CD4-positive, alpha-beta memory T cell (primary cell): ENCODE results near the gene POLR2E. TPM values are rescaled to one million over a fixed set of nuclear protein-coding genes. Genes with fewer than 3 reads are reported as not detected.
A peak's percentile ranks its signal among the peaks of the same experiment; 100 is the strongest.

Experiments
- CTCF ChIA-PET: fragments of 350-600 bp; sonication (Branson Sonifier 250); formaldehyde crosslinking; loops from one replicate; lab custom pipeline; 2021; ENCODE audit warnings: inconsistent platforms; ENCODE audit not compliant: partially characterized antibody; lab: Charles Lee
- POLR2A ChIA-PET: fragments of 350-600 bp; sonication (Branson Sonifier 250); formaldehyde crosslinking; loops from one replicate; lab custom pipeline; 2021; ENCODE audit not compliant: partially characterized antibody; lab: Charles Lee
- DNase-seq, 5 donors: peaks; one replicate each; pipeline versions ENCODE4 v3.0.0 to v3.0.0-alpha.2; 2020 to 2022; ENCODE audit warnings: mixed read lengths in 1 of 5
- H3K27ac ChIP-seq: one replicate; pipeline ENCODE4 v1.7.0; 2013; ENCODE audit warnings: low read depth, low read length
- H3K27me3 ChIP-seq: 2 replicates; pipeline ENCODE4 v1.7.0; 2013; ENCODE audit warnings: mild to moderate bottlenecking, low read length, moderate library complexity; ENCODE audit not compliant: insufficient read depth
- H3K36me3 ChIP-seq: 2 replicates; pipeline ENCODE4 v1.7.0; 2013; ENCODE audit warnings: mild to moderate bottlenecking, low read length, moderate library complexity; ENCODE audit not compliant: insufficient read depth
- H3K4me1 ChIP-seq: 2 replicates; pipeline ENCODE4 v1.7.0; 2013; ENCODE audit warnings: mild to moderate bottlenecking, low read length, moderate library complexity; ENCODE audit not compliant: insufficient read depth
- H3K4me3 ChIP-seq, 2 donors: one replicate each; pipeline ENCODE4 v1.7.0; 2013; ENCODE audit warnings: low read length in 2 of 2, mild to moderate bottlenecking in 1 of 2
- H3K9me3 ChIP-seq, 2 donors: one replicate each; pipeline ENCODE4 v1.7.0; 2013; ENCODE audit warnings: low read length in 2 of 2, control low read depth in 1 of 2; ENCODE audit not compliant: control insufficient read depth in 1 of 2
- H3K27ac Mint-ChIP-seq, 7 donors: one replicate each; pipeline ENCODE4 v1.8.0; 2020 to 2021; ENCODE audit warnings: mixed read lengths in 7 of 7, mild to moderate bottlenecking in 6 of 7, inconsistent platforms in 3 of 7, moderate library complexity in 3 of 7
- H3K27me3 Mint-ChIP-seq, 2 donors: one replicate each; pipeline ENCODE4 v1.8.0; 2020 to 2021; ENCODE audit warnings: mixed read lengths in 2 of 2
- H3K36me3 Mint-ChIP-seq, 2 donors: one replicate each; pipeline ENCODE4 v1.8.0; 2020 to 2021; ENCODE audit warnings: mixed read lengths in 2 of 2, inconsistent platforms in 1 of 2, mild to moderate bottlenecking in 1 of 2
- H3K4me1 Mint-ChIP-seq, 4 donors: one replicate each; pipeline ENCODE4 v1.8.0; 2020 to 2021; ENCODE audit warnings: mixed read lengths in 4 of 4, mild to moderate bottlenecking in 1 of 4
- H3K4me3 Mint-ChIP-seq, 8 donors: one replicate each; pipeline ENCODE4 v1.8.0; 2020 to 2021; ENCODE audit warnings: mixed read lengths in 8 of 8, mild to moderate bottlenecking in 7 of 8, moderate library complexity in 6 of 8, inconsistent platforms in 3 of 8
- H3K9me3 Mint-ChIP-seq, 8 donors: one replicate each; pipeline ENCODE4 v1.8.0; 2020 to 2021; ENCODE audit warnings: mixed read lengths in 8 of 8, mild to moderate bottlenecking in 5 of 8, inconsistent platforms in 3 of 8, moderate library complexity in 1 of 8
- intact Hi-C: fragments of 100-400 bp; cut with micrococcal nuclease; formaldehyde crosslinking; loops from one replicate; pipeline ENCODE4 v1.15.1; 2023
- polyA plus RNA-seq, 2 donors: library from polyadenylated mRNA; unstranded; fragments of 300-500 nt; fragmentation: Illumina TruSeq; gene quantifications; one replicate each; pipeline ENCODE4 v1.2.3, GENCODE V29; 2021
- total RNA-seq, 2 experiments: library from RNA; stranded (reverse); gene quantifications; one replicate each; pipeline ENCODE4 v1.2.3, GENCODE V29; 2021

POLR2E gene
- total and polyA plus RNA-seq, 4 experiments from 2014 or later = 76.0 to 197 (median 124) TPM

DNA sequence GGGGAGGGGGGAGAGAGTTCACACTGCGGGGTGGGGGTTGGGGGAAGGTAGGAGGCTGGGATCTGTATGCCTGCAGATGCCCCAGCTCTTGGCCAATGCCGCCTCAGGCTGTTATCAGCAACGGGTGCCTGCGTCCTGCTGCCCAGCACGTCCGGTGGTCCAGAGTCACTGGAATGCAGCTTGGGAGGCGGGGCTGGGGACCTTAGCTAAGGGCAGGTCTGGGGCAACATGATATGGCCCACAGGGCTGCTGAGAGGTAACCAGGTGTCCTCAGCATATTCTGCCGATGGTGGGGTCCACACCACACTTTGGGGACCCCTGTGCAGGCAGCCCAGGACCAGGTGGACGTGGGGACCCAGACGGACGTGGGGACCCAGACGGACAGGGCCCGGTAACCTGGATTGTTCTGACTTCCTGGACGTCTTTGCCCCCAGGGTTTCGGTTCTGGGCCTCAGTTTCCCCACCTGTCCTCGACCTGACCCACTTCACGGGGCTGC, 28.9 kb downstream of the POLR2E start:
- no peaks in the 10 kb centered on the region for H3K9me3 ChIP-seq
- Mint-ChIP-seq H3K27ac (peak overlapping the region; percentile 17 to 96 (median 85)), H3K4me1 (peaks cover 21 to 59% (median 38%) of the 10 kb centered on the region in 4 donors), H3K4me3 (peak overlapping the region in 7 of 8 donors; percentile 71 to 96 (median 83)), H3K9me3 (peaks cover 0 to 5% (median 0%) of the 10 kb centered on the region in 8 donors), H3K36me3 (peaks cover 13% of the 10 kb centered on the region in 2 donors), H3K27me3 (no peaks in the 10 kb centered on the region)
- H3K27me3 ChIP-seq = no peaks in the 10 kb centered on the region
- intact Hi-C loops = loop anchor here (2.0 kb wide), 2 partner anchors 29 to 45 kb away; partner anchors contain the start of genes POLR2E, RNU6-2 and TMEM259
- peaks cover 54% of the 10 kb centered on the region for H3K4me1 ChIP-seq
- DNase-seq = no peak
- ChIA-PET POLR2A (interaction anchor here (0.8 to 57.1 kb wide), 16 partner anchors 3 to 209 kb away, joined by 3 to 3893 read pairs (median 10); partner anchors contain the start of genes ABCA7, ARHGAP45, CIRBP and CNN2), CTCF (interaction anchor here (1.0 to 5.7 kb wide), 13 partner anchors 8 to 127 kb away, joined by 3 to 219 read pairs (median 6); partner anchors contain the start of gene CNN2)
- H3K4me3 ChIP-seq = peak overlapping the region in 1 of 2 donors; percentile 85
- H3K36me3 ChIP-seq = peaks cover 5% of the 10 kb centered on the region
- peak overlapping the region; percentile 98 for H3K27ac ChIP-seq

DNA sequence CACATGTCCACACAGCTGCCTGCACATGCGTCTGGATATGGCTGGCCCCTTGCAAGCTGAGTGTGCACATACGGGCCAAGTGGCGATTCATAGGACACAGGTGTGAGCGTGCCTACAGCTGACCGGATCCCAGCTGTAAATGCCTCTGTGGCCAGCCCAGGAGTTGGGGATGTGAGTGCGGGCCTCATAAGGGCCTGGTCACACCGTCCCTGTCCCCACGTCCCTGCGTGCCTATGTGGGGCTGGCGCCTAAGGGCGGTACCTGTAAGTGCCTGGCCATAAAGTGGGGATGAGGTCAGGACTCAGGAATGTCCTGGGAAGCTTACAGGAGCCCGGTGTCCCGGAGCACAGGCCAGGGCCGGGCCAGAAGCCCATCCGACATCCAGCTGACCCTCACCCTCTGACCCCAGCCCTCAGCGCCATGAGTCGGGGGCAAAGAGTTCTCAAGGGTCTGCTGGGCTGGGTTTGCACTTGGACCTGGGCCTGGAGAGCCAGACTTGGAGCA, 29.5 kb downstream of the POLR2E start:
- intact Hi-C loops = loop anchor here (1.0 to 2.0 kb wide), 4 partner anchors 23 to 45 kb away; partner anchors contain the start of genes POLR2E, RNU6-2 and TMEM259
- Histone ChIP-seq H3K4me3 (no peak overlapping the region), H3K36me3 (peaks cover 2% of the 10 kb centered on the region), H3K4me1 (peaks cover 50% of the 10 kb centered on the region), H3K27ac (peak overlapping the region; percentile 98), H3K9me3 (no peaks in the 10 kb centered on the region), H3K27me3 (no peaks in the 10 kb centered on the region)
- DNase-seq = no peak
- H3K27me3 Mint-ChIP-seq = no peaks in the 10 kb centered on the region
- peak overlapping the region in 6 of 8 donors; percentile 51 to 96 (median 70) for H3K4me3 Mint-ChIP-seq
- H3K4me1 Mint-ChIP-seq = peaks cover 21 to 59% (median 38%) of the 10 kb centered on the region in 4 donors
- peaks cover 0 to 5% (median 0%) of the 10 kb centered on the region in 8 donors for H3K9me3 Mint-ChIP-seq
- H3K27ac Mint-ChIP-seq = peak overlapping the region; percentile 37 to 95 (median 84)
- peaks cover 13% of the 10 kb centered on the region in 2 donors for H3K36me3 Mint-ChIP-seq
- POLR2A ChIA-PET = interaction anchor here (1.2 to 57.1 kb wide), 6 partner anchors 2 to 203 kb away, joined by 7 to 3893 read pairs (median 532); partner anchors contain the start of genes ABCA7, ARHGAP45, CIRBP and CNN2
- CTCF ChIA-PET = interaction anchor here (1.2 to 5.7 kb wide), 14 partner anchors 8 to 44 kb away, joined by 3 to 219 read pairs (median 4); partner anchors contain the start of genes CNN2 and RNU6-2

- Histone ChIP-seq H3K27ac (no peak overlapping the region), H3K9me3 (no peaks in the 10 kb centered on the region), H3K36me3 (no peaks in the 10 kb centered on the region), H3K4me3 (no peak overlapping the region), H3K4me1 (peaks cover 43% of the 10 kb centered on the region), H3K27me3 (no peaks in the 10 kb centered on the region)
- Mint-ChIP-seq H3K27me3 (no peaks in the 10 kb centered on the region), H3K27ac (peak overlapping the region; percentile 53 to 95 (median 86)), H3K4me1 (peaks cover 21 to 56% (median 36%) of the 10 kb centered on the region in 4 donors), H3K36me3 (peaks cover 11% of the 10 kb centered on the region in 2 donors), H3K9me3 (peaks cover 0 to 5% (median 0%) of the 10 kb centered on the region in 8 donors), H3K4me3 (peak overlapping the region; percentile 57 to 78 (median 69))
- intact Hi-C loops = loop anchor here (1.0 kb wide), 2 partner anchors 23 to 37 kb away; no protein-coding TSS in a partner anchor
- DNase-seq = peak; percentile 64 to 73 (median 71)
- POLR2A ChIA-PET = interaction anchor here (0.6 to 57.1 kb wide), 10 partner anchors 2 to 204 kb away, joined by 3 to 3893 read pairs (median 10); partner anchors contain the start of genes ABCA7, ARHGAP45, CIRBP and CNN2
- CTCF ChIA-PET = interaction anchor here (0.6 to 5.7 kb wide), 21 partner anchors 11 to 142 kb away, joined by 3 to 219 read pairs (median 4); partner anchors contain the start of genes CNN2, POLR2E and RNU6-2
These were observed 30.2 kb downstream of the POLR2E start for GRCh38 chr19:1064661-1065605.

- CTCF ChIA-PET = interaction anchor here (0.6 to 5.7 kb wide), 19 partner anchors 10 to 143 kb away, joined by 3 to 219 read pairs (median 4); partner anchors contain the start of genes CNN2, POLR2E and RNU6-2
- Mint-ChIP-seq H3K27ac (peak overlapping the region in 5 of 7 donors; percentile 23 to 95 (median 71)), H3K4me1 (peaks cover 18 to 47% (median 30%) of the 10 kb centered on the region in 4 donors), H3K27me3 (no peaks in the 10 kb centered on the region), H3K9me3 (peaks cover 0 to 4% (median 0%) of the 10 kb centered on the region in 8 donors), H3K4me3 (peak overlapping the region in 2 of 8 donors; percentile 17 to 49), H3K36me3 (peaks cover 6 to 7% of the 10 kb centered on the region in 2 donors)
- POLR2A ChIA-PET = interaction anchor here (0.6 to 57.1 kb wide), 9 partner anchors 1 to 205 kb away, joined by 3 to 3893 read pairs (median 12); partner anchors contain the start of genes ABCA7, ARHGAP45, CIRBP and CNN2
- Histone ChIP-seq H3K4me3 (no peak overlapping the region), H3K36me3 (no peaks in the 10 kb centered on the region), H3K27ac (no peak overlapping the region), H3K9me3 (no peaks in the 10 kb centered on the region), H3K4me1 (peaks cover 35% of the 10 kb centered on the region), H3K27me3 (no peaks in the 10 kb centered on the region)
- DNase-seq = no peak
- intact Hi-C loops = no loop called here
These were observed 31.1 kb downstream of the POLR2E start for GRCh38 chr19:1063909-1064660.

- Histone ChIP-seq H3K27ac (no peak overlapping the region), H3K36me3 (peaks cover 6% of the 10 kb centered on the region), H3K4me1 (peaks cover 37% of the 10 kb centered on the region), H3K9me3 (no peaks in the 10 kb centered on the region), H3K27me3 (no peaks in the 10 kb centered on the region), H3K4me3 (no peak overlapping the region)
- POLR2A ChIA-PET = interaction anchor here (32.9 to 57.1 kb wide), 3 partner anchors 0 to 40 kb away, joined by 1029 to 3893 read pairs (median 3893); partner anchors contain the start of genes ABCA7, ARHGAP45, CNN2 and GPX4
- Mint-ChIP-seq H3K4me1 (peaks cover 14 to 43% (median 29%) of the 10 kb centered on the region in 4 donors), H3K36me3 (peaks cover 0 to 4% of the 10 kb centered on the region in 2 donors), H3K27ac (peak overlapping the region; percentile 13 to 95 (median 74)), H3K9me3 (peaks cover 0 to 2% (median 0%) of the 10 kb centered on the region in 8 donors), H3K4me3 (peak overlapping the region in 2 of 8 donors; percentile 22 to 48), H3K27me3 (no peaks in the 10 kb centered on the region)
- intact Hi-C loops = no loop called here
- peak; percentile 61 to 88 (median 68) for DNase-seq
- CTCF ChIA-PET = interaction anchor here (5.7 kb wide), 1 partner anchor 19 kb away, joined by 219 read pairs; no protein-coding TSS in a partner anchor
These were observed 31.9 kb downstream of the POLR2E start for GRCh38 chr19:1063030-1063908.
